Neuron (in vitro differentiated cells): Measurements from ENCODE around the gene FLYWCH1.

Source experiments
- H2AFZ ChIP-seq: one replicate; pipeline ENCODE4 v1.6.1; 2013; ENCODE audit warnings: low read depth, mild to moderate bottlenecking, inconsistent platforms, low read length, moderate library complexity
- H3K27me3 ChIP-seq: one replicate; pipeline ENCODE4 v1.6.1; 2013; ENCODE audit warnings: low read length; ENCODE audit not compliant: insufficient read depth
- H3K36me3 ChIP-seq: one replicate; pipeline ENCODE4 v1.6.1; 2013; ENCODE audit warnings: low read length; ENCODE audit not compliant: insufficient read depth
- H3K4me1 ChIP-seq: one replicate; pipeline ENCODE4 v1.6.1; 2013; ENCODE audit warnings: low read length; ENCODE audit not compliant: insufficient read depth
- H3K4me3 ChIP-seq: 2 replicates; pipeline ENCODE4 v1.5.1; 2013; ENCODE audit warnings: mild to moderate bottlenecking, low read length, moderate library complexity
- H3K9me3 ChIP-seq: one replicate; pipeline ENCODE4 v1.6.1; 2013; ENCODE audit warnings: low read length

FLYWCH1 gene

GRCh38 chr16:2983706-2984136, 72.0 kb downstream of the FLYWCH1 start:
- H3K4me3 ChIP-seq, result no peak overlapping the region
- H2AFZ ChIP-seq, result no peak overlapping the region
- no peaks in the 10 kb centered on the region for H3K36me3 ChIP-seq
- no peaks in the 10 kb centered on the region for H3K9me3 ChIP-seq
- peaks cover 20% of the 10 kb centered on the region for H3K4me1 ChIP-seq
- peaks cover 32% of the 10 kb centered on the region for H3K27me3 ChIP-seq

GRCh38 chr16:2985462-2985861, 73.7 kb downstream of the FLYWCH1 start:
- H3K4me3 ChIP-seq, result no peak overlapping the region
- no peak overlapping the region for H2AFZ ChIP-seq
- H3K9me3 ChIP-seq, result no peaks in the 10 kb centered on the region
- peaks cover 49% of the 10 kb centered on the region for H3K27me3 ChIP-seq
- no peaks in the 10 kb centered on the region for H3K36me3 ChIP-seq
- peaks cover 12% of the 10 kb centered on the region for H3K4me1 ChIP-seq

- Histone ChIP-seq H2AFZ (no peak overlapping the region), H3K9me3 (no peaks in the 10 kb centered on the region), H3K4me1 (peaks cover 8% of the 10 kb centered on the region), H3K4me3 (no peak overlapping the region), H3K27me3 (peaks cover 53% of the 10 kb centered on the region), H3K36me3 (no peaks in the 10 kb centered on the region)
Observed at GRCh38 chr16:2985893-2986355, 74.2 kb downstream of the FLYWCH1 start.

- no peaks in the 10 kb centered on the region for H3K9me3 ChIP-seq
- peaks cover 61% of the 10 kb centered on the region for H3K27me3 ChIP-seq
- no peak overlapping the region for H3K4me3 ChIP-seq
- peaks cover 4% of the 10 kb centered on the region for H3K4me1 ChIP-seq
- no peak overlapping the region for H2AFZ ChIP-seq
- no peaks in the 10 kb centered on the region for H3K36me3 ChIP-seq
Observed at GRCh38 chr16:2986623-2987188, 75.0 kb downstream of the FLYWCH1 start.

GRCh38 chr16:2987286-2987685, 75.6 kb downstream of the FLYWCH1 start:
- Histone ChIP-seq H3K4me1 (no peaks in the 10 kb centered on the region), H3K36me3 (no peaks in the 10 kb centered on the region), H3K4me3 (no peak overlapping the region), H3K9me3 (no peaks in the 10 kb centered on the region), H2AFZ (no peak overlapping the region), H3K27me3 (peaks cover 65% of the 10 kb centered on the region)

- H2AFZ ChIP-seq, result no peak overlapping the region
- peaks cover 69% of the 10 kb centered on the region for H3K27me3 ChIP-seq
- H3K4me3 ChIP-seq, result no peak overlapping the region
- no peaks in the 10 kb centered on the region for H3K36me3 ChIP-seq
- no peaks in the 10 kb centered on the region for H3K4me1 ChIP-seq
- H3K9me3 ChIP-seq, result no peaks in the 10 kb centered on the region
Observed at GRCh38 chr16:2987833-2988232, 76.1 kb downstream of the FLYWCH1 start.

GRCh38 chr16:2988590-2989099, 76.9 kb downstream of the FLYWCH1 start:
- Histone ChIP-seq H3K4me3 (no peak overlapping the region), H3K4me1 (no peaks in the 10 kb centered on the region), H3K36me3 (no peaks in the 10 kb centered on the region), H3K27me3 (peaks cover 76% of the 10 kb centered on the region), H3K9me3 (no peaks in the 10 kb centered on the region), H2AFZ (no peak overlapping the region)

GRCh38 chr16:2990891-2991290, 79.2 kb downstream of the FLYWCH1 start:
- Histone ChIP-seq H2AFZ (no peak overlapping the region), H3K36me3 (no peaks in the 10 kb centered on the region), H3K27me3 (peaks cover 74% of the 10 kb centered on the region), H3K9me3 (no peaks in the 10 kb centered on the region), H3K4me1 (no peaks in the 10 kb centered on the region), H3K4me3 (no peak overlapping the region)

GRCh38 chr16:2991566-2992261, 80.0 kb downstream of the FLYWCH1 start:
- Histone ChIP-seq H3K9me3 (no peaks in the 10 kb centered on the region), H2AFZ (no peak overlapping the region), H3K27me3 (peaks cover 74% of the 10 kb centered on the region), H3K4me1 (no peaks in the 10 kb centered on the region), H3K4me3 (no peak overlapping the region), H3K36me3 (no peaks in the 10 kb centered on the region)

- Histone ChIP-seq H3K27me3 (peaks cover 75% of the 10 kb centered on the region), H3K9me3 (no peaks in the 10 kb centered on the region), H3K36me3 (no peaks in the 10 kb centered on the region), H2AFZ (no peak overlapping the region), H3K4me1 (no peaks in the 10 kb centered on the region), H3K4me3 (no peak overlapping the region)
Observed at GRCh38 chr16:2992383-2993081, 80.8 kb downstream of the FLYWCH1 start.

GRCh38 chr16:2996298-2996697, 84.6 kb downstream of the FLYWCH1 start:
- Histone ChIP-seq H3K4me1 (no peaks in the 10 kb centered on the region), H3K9me3 (no peaks in the 10 kb centered on the region), H2AFZ (no peak overlapping the region), H3K36me3 (no peaks in the 10 kb centered on the region), H3K4me3 (no peak overlapping the region), H3K27me3 (peaks cover 77% of the 10 kb centered on the region)

GRCh38 chr16:2999929-3000328, 88.2 kb downstream of the FLYWCH1 start:
- no peak overlapping the region for H2AFZ ChIP-seq
- peaks cover 3% of the 10 kb centered on the region for H3K4me1 ChIP-seq
- no peaks in the 10 kb centered on the region for H3K9me3 ChIP-seq
- no peak overlapping the region for H3K4me3 ChIP-seq
- H3K27me3 ChIP-seq, result peaks cover 58% of the 10 kb centered on the region
- no peaks in the 10 kb centered on the region for H3K36me3 ChIP-seq

GRCh38 chr16:3000540-3000939, 88.8 kb downstream of the FLYWCH1 start:
- Histone ChIP-seq H2AFZ (no peak overlapping the region), H3K4me1 (peaks cover 3% of the 10 kb centered on the region), H3K9me3 (no peaks in the 10 kb centered on the region), H3K36me3 (no peaks in the 10 kb centered on the region), H3K4me3 (no peak overlapping the region), H3K27me3 (peaks cover 60% of the 10 kb centered on the region)
